ENCODE data around the gene PRELID3B.

Gene PRELID3B

GRCh38 chr20:59032023-59032712 is 10.4 kb downstream of the PRELID3B start, which contains the start of gene ATP5F1E:
Gene ATP5F1E (minus strand): TSS chr20:59032335. CDS start chr20:59032251, 84 bp downstream.
- 0 out of 2 replicates have a peak, but pooled peaks have one; percentile 2 for TF ChIP-seq EP300 (IDR thresholded peaks at IDR 0.05; ENCODE audit: borderline replicate concordance)
- no peak for TF ChIP-seq FOXM1 (IDR thresholded peaks at IDR 0.05; ENCODE audit: borderline replicate concordance, low read depth)
- peak; percentile 88 for TF ChIP-seq YY1 (IDR thresholded peaks at IDR 0.05; ENCODE audit: low read depth)
- TF ChIP-seq USF1 (IDR thresholded peaks at IDR 0.05) = no peak
- TF ChIP-seq TAF1 (IDR thresholded peaks at IDR 0.05; ENCODE audit: low read depth) = peak; percentile 73
- peak; percentile 25; the same call in 1 of the 2 replicates for TF ChIP-seq NFIC (IDR thresholded peaks at IDR 0.05)
- peak; percentile 86 for TF ChIP-seq MAX (IDR thresholded peaks at IDR 0.05)
- peak; percentile 14; the same call in 1 of the 2 replicates for TF ChIP-seq TCF12 (IDR thresholded peaks at IDR 0.05; ENCODE audit: low read depth)

- TF ChIP-seq USF1 (IDR thresholded peaks at IDR 0.05) = peak; percentile 72
- TF ChIP-seq NFIC (IDR thresholded peaks at IDR 0.05) = no peak
These were observed 11.0 kb downstream of the PRELID3B start for GRCh38 chr20:59031564-59032022.

GRCh38 chr20:59030911-59031563 is 11.5 kb downstream of the PRELID3B start:
- TF ChIP-seq TAF1 (IDR thresholded peaks at IDR 0.05; ENCODE audit: low read depth) = no peak
- TF ChIP-seq CEBPB (IDR thresholded peaks at IDR 0.05) = no peak

GRCh38 chr20:59028812-59029211 is 13.8 kb downstream of the PRELID3B start:
- TF ChIP-seq FOXM1 (IDR thresholded peaks at IDR 0.05; ENCODE audit: borderline replicate concordance, low read depth) = no peak
- TF ChIP-seq REST (IDR thresholded peaks at IDR 0.05; ENCODE audit: low read depth) = no peak
- TF ChIP-seq CREB1 (IDR thresholded peaks at IDR 0.05; ENCODE audit: low read depth) = no peak
- no peak for TF ChIP-seq YY1 (IDR thresholded peaks at IDR 0.05; ENCODE audit: low read depth)
- TF ChIP-seq CEBPB (IDR thresholded peaks at IDR 0.05) = no peak
- TF ChIP-seq TCF12 (IDR thresholded peaks at IDR 0.05; ENCODE audit: low read depth) = no peak
- TF ChIP-seq RAD21 (IDR thresholded peaks at IDR 0.05; ENCODE audit: low read depth) = no peak
- no peak for TF ChIP-seq ZBTB7A (IDR thresholded peaks at IDR 0.05; ENCODE audit: low read depth)
- no peak for TF ChIP-seq USF1 (IDR thresholded peaks at IDR 0.05)
- no peak for TF ChIP-seq EGR1 (IDR thresholded peaks at IDR 0.05)

GRCh38 chr20:59027741-59028320 is 14.8 kb downstream of the PRELID3B start:
- TF ChIP-seq NFIC (IDR thresholded peaks at IDR 0.05) (no peak), CEBPB (IDR thresholded peaks at IDR 0.05) (no peak), YY1 (IDR thresholded peaks at IDR 0.05; ENCODE audit: low read depth) (no peak), TEAD4 (IDR thresholded peaks at IDR 0.05) (no peak), EP300 (IDR thresholded peaks at IDR 0.05; ENCODE audit: borderline replicate concordance) (no peak), TCF12 (IDR thresholded peaks at IDR 0.05; ENCODE audit: low read depth) (no peak), FOXM1 (IDR thresholded peaks at IDR 0.05; ENCODE audit: borderline replicate concordance, low read depth) (no peak)

GRCh38 chr20:59026904-59027740 is 15.5 kb downstream of the PRELID3B start:
- no peak for TF ChIP-seq YY1 (IDR thresholded peaks at IDR 0.05; ENCODE audit: low read depth)
- no peak for TF ChIP-seq MAX (IDR thresholded peaks at IDR 0.05)
- no peak for TF ChIP-seq NFIC (IDR thresholded peaks at IDR 0.05)
- TF ChIP-seq FOXM1 (IDR thresholded peaks at IDR 0.05; ENCODE audit: borderline replicate concordance, low read depth) = no peak
- TF ChIP-seq RAD21 (IDR thresholded peaks at IDR 0.05; ENCODE audit: low read depth) = no peak
- TF ChIP-seq TAF1 (IDR thresholded peaks at IDR 0.05; ENCODE audit: low read depth) = no peak
- TF ChIP-seq CREB1 (IDR thresholded peaks at IDR 0.05; ENCODE audit: low read depth) = no peak
- TF ChIP-seq TCF12 (IDR thresholded peaks at IDR 0.05; ENCODE audit: low read depth) = no peak
- TF ChIP-seq ZBTB7A (IDR thresholded peaks at IDR 0.05; ENCODE audit: low read depth) = no peak
- no peak for TF ChIP-seq USF1 (IDR thresholded peaks at IDR 0.05)
- TF ChIP-seq TEAD4 (IDR thresholded peaks at IDR 0.05) = no peak
- no peak for TF ChIP-seq EGR1 (IDR thresholded peaks at IDR 0.05)
- TF ChIP-seq CEBPB (IDR thresholded peaks at IDR 0.05) = no peak
- TF ChIP-seq REST (IDR thresholded peaks at IDR 0.05; ENCODE audit: low read depth) = no peak
- TF ChIP-seq EP300 (IDR thresholded peaks at IDR 0.05; ENCODE audit: borderline replicate concordance) = no peak

Data from Ishikawa (cell line).